A673 (cell line): ENCODE measurements around the gene NSRP1. TPM values are rescaled to one million over a fixed set of nuclear protein-coding genes. Genes with fewer than 3 reads are reported as not detected.

Experiments used
- BruUV-seq: library from RNA; stranded (reverse); fragments of 400-500 nt; replicated peaks from 2 replicates; lab custom pipeline; 2021; lab: Mats Ljungman, UMichigan
- CTCF ChIA-PET: fragments of 300-600 bp; sonication (Branson Sonifier 250); formaldehyde crosslinking; loops from one replicate; lab custom pipeline; 2022; ENCODE audit warnings: antibody characterized with exemption; lab: Charles Lee
- POLR2A ChIA-PET: fragments of 300-600 bp; sonication (Branson Sonifier 250); formaldehyde crosslinking; loops from one replicate; lab custom pipeline; 2022; ENCODE audit warnings: antibody characterized with exemption; ENCODE audit not compliant: low non-redundant PET; lab: Charles Lee
- DNase-seq: peaks from one replicate; pipeline ENCODE4 v3.0.0-alpha.2; 2015; ENCODE audit warnings: low spot score
- H3K27ac ChIP-seq: fragments of 200-600 bp; sonication (generic); 2 replicates; pipeline ENCODE4 v1.5.1; 2016; ENCODE audit warnings: mixed run types, low read depth, mild to moderate bottlenecking, mixed read lengths, antibody characterized with exemption, low read length; ENCODE audit not compliant: poor library complexity, severe bottlenecking
- H3K27me3 ChIP-seq: fragments of 200-600 bp; sonication (generic); replicated peaks from 2 replicates; pipeline ENCODE4 v1.6.1; 2017; ENCODE audit warnings: mixed run types, low read depth, mild to moderate bottlenecking, mixed read lengths, antibody characterized with exemption, low read length; ENCODE audit not compliant: insufficient read depth, poor library complexity
- H3K36me3 ChIP-seq: fragments of 200-600 bp; sonication (generic); 2 replicates; pipeline ENCODE4 v1.6.1; 2016; ENCODE audit warnings: mixed run types, mild to moderate bottlenecking, mixed read lengths, antibody characterized with exemption, low read length; ENCODE audit not compliant: insufficient read depth, poor library complexity, severe bottlenecking
- H3K4me1 ChIP-seq: fragments of 200-600 bp; sonication (generic); 2 replicates; pipeline ENCODE4 v1.6.1; 2017; ENCODE audit warnings: mixed run types, mild to moderate bottlenecking, mixed read lengths, antibody characterized with exemption, low read length; ENCODE audit not compliant: insufficient read depth, poor library complexity, severe bottlenecking
- H3K4me3 ChIP-seq: fragments of 200-600 bp; sonication (generic); 2 replicates; pipeline ENCODE4 v1.5.1; 2016; ENCODE audit warnings: low read depth, mixed run types, mild to moderate bottlenecking, mixed read lengths, low read length; ENCODE audit not compliant: poor library complexity, severe bottlenecking
- H3K9me3 ChIP-seq: fragments of 200-600 bp; sonication (generic); 2 replicates; pipeline ENCODE4 v1.6.1; 2016; ENCODE audit warnings: mixed run types, low read depth, mild to moderate bottlenecking, mixed read lengths, antibody characterized with exemption, low read length; ENCODE audit not compliant: poor library complexity, severe bottlenecking
- EZH2 ChIP-seq: fragments of 200-600 bp; sonication (generic); IDR thresholded peaks from 2 replicates; pipeline ENCODE4 v1.6.1; 2017; ENCODE audit warnings: borderline replicate concordance, low read depth, mild to moderate bottlenecking, mixed read lengths, antibody characterized with exemption, low read length; ENCODE audit not compliant: poor library complexity, severe bottlenecking
- intact Hi-C: fragments of 100-400 bp; cut with micrococcal nuclease; formaldehyde crosslinking; loops from one replicate; pipeline ENCODE4 v1.10.0; 2022; ENCODE audit not compliant: unreplicated experiment
- total RNA-seq: library from RNA; stranded (reverse); gene quantifications from 2 replicates; pipeline ENCODE4 v1.2.3, GENCODE V29; 2021
- TF ChIP-seq, protein P1 (sequence below): fragments of 300-800, 200-600 bp; sonication (generic); conservative IDR thresholded peaks from 2 replicates; pipeline ENCODE4 v1.5.1; 2017; ENCODE audit warnings: low read depth, mild to moderate bottlenecking, antibody characterized with exemption, low read length, moderate library complexity, mixed read lengths

NSRP1 gene
- total RNA-seq, 1 experiment from 2014 or later, result 43.5 TPM

DNA sequence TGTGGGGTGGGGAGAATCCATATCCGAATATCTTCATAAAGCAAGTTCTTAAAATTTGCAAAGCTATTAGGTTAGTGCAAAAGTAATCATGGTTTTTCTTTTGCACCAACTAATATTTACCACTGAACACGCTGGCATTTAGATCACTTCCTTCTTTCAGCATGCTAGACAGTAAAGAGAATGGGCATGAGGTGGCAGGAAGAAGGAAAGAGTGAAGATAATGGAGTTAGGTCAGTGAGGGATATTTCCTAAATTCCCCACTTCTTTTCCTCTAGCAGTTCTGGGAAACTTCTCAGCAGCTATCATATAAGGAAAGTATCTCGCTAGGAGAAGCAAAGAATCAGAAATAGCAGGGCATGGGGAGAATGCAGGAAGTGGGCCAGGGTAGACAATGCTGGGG, 79.9 kb downstream of the NSRP1 start:
- Histone ChIP-seq H3K9me3 (no peaks in the 10 kb centered on the region), H3K27me3 (no peaks in the 10 kb centered on the region), H3K4me1 (no peaks in the 10 kb centered on the region), H3K36me3 (no peaks in the 10 kb centered on the region), H3K27ac (no peak overlapping the region), H3K4me3 (no peak overlapping the region)
- no TSS peak for BruUV-seq
- intact Hi-C loops, result no loop called here
- TF ChIP-seq, protein P1, sequence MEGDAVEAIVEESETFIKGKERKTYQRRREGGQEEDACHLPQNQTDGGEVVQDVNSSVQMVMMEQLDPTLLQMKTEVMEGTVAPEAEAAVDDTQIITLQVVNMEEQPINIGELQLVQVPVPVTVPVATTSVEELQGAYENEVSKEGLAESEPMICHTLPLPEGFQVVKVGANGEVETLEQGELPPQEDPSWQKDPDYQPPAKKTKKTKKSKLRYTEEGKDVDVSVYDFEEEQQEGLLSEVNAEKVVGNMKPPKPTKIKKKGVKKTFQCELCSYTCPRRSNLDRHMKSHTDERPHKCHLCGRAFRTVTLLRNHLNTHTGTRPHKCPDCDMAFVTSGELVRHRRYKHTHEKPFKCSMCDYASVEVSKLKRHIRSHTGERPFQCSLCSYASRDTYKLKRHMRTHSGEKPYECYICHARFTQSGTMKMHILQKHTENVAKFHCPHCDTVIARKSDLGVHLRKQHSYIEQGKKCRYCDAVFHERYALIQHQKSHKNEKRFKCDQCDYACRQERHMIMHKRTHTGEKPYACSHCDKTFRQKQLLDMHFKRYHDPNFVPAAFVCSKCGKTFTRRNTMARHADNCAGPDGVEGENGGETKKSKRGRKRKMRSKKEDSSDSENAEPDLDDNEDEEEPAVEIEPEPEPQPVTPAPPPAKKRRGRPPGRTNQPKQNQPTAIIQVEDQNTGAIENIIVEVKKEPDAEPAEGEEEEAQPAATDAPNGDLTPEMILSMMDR, result no peak
- TF ChIP-seq EZH2, result no peak
- no peak for DNase-seq
- ChIA-PET CTCF (no interaction called here), POLR2A (no interaction called here)

DNA sequence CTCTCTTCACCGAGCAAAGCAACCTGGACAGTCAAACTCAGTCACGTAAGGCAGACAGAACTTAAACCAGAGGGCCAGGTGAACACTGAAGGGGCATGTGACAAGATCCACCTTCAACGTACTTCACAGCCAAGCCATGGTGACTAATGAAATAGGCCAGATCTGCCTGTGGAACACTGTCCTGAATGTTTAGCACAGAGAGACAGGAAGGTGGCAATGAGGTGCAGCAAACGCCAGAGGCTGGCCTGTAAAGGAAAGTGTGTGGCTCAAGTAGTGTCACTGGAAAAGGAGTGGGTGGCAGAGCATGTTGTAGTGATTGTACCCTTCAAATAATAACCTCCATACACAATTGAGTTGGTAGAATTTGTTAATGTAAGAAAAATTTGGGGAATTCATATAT, 80.8 kb downstream of the NSRP1 start:
- no peak for TF ChIP-seq EZH2
- TF ChIP-seq, protein P1, result no peak
- no peaks in the 10 kb centered on the region for H3K4me1 ChIP-seq
- ChIA-PET CTCF (no interaction called here), POLR2A (no interaction called here)
- no peak for DNase-seq
- H3K27me3 ChIP-seq, result no peaks in the 10 kb centered on the region
- intact Hi-C loops, result no loop called here
- H3K4me3 ChIP-seq, result no peak overlapping the region
- BruUV-seq, result no TSS peak
- H3K27ac ChIP-seq, result no peak overlapping the region
- no peaks in the 10 kb centered on the region for H3K36me3 ChIP-seq
- no peaks in the 10 kb centered on the region for H3K9me3 ChIP-seq

DNA sequence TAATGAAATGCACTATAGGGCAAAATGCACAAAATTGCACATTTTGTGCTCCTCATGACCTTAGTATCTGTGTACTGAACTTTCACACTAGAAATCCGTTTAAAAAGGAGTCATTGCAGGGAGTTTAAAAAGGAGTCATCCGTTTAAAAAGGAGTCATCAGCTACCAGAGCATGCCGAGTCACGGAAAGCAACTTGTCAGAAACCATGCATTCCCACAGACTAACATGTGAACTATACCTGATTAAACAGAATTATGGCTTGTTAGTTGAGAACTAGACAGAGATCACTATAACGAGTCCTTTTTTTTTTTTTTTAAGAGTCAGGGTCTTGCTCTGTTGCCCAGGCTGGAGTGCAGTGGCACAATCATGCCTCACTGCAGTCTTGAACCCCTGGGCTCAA, 83.0 kb downstream of the NSRP1 start:
- ChIA-PET POLR2A (no interaction called here), CTCF (interaction anchor here (0.7 kb wide), 1 partner anchor 28 kb away, joined by 3 read pairs; no protein-coding TSS in a partner anchor)
- TF ChIP-seq, protein P1, result no peak
- no peak for TF ChIP-seq EZH2
- no peaks in the 10 kb centered on the region for H3K9me3 ChIP-seq
- H3K36me3 ChIP-seq, result no peaks in the 10 kb centered on the region
- no peaks in the 10 kb centered on the region for H3K4me1 ChIP-seq
- no TSS peak for BruUV-seq
- H3K4me3 ChIP-seq, result no peak overlapping the region
- intact Hi-C loops, result no loop called here
- no peaks in the 10 kb centered on the region for H3K27me3 ChIP-seq
- no peak overlapping the region for H3K27ac ChIP-seq
- DNase-seq, result no peak
